T-helper 9 cell (primary cell): ENCODE data around the gene POLR1A.

Source experiments
- DNase-seq: peaks from one replicate; pipeline ENCODE4 v3.0.0-alpha.2; 2020

The POLR1A gene

DNA sequence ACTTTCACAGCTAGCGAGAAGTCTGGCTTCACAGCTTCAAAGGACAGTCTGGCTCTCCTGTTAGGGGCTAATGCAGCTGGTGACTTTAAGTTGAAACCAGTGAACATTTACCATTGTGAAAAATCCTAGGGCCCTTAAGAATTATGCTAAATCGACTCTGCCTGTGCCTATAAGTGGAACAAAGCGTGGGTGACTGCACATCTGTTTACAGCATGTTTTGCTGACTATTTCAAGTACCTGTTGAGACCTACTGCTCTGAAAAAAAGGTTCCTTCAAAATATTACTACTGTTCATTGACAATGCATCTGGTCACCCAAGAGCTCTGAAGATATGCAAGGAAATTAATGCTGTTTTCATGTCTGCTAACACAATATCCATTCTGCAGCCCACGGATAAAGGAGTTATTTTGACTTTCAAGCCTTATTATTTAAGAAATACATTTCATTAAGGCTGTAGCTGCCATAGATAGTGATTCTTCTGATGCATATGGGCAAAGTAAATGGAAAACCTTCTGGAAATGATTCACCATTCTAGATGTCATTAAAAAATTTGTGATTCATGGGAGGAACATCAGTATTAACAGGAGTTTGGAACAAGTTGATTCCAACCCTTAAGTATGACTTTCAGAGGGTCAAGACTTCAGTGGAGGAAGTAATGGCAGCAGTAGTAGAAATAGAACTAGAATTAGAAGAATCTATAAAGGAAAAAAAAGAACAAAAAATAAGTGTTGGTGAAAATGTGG, 48.9 kb downstream of the POLR1A start:
- DNase-seq: no peak

DNA sequence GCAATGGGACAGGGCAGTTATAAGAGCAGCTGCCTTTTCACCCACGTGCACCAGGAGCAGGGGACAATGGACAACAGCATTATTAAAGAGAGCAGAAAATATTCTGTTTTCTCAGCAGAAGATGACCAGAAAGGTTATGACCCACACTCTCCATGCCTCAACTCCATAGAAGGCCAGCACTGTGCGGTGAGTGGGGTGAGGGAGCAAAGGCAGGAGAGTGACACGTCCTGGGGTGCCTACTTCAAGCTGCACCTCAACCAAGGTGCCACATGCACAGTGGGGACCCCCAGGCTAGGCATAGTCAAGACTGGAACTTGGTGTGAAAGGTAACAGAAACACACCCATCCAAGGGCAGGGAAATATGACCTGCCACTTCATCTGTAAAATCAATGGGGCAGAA, 50.4 kb downstream of the POLR1A start:
- no peak for DNase-seq

DNA sequence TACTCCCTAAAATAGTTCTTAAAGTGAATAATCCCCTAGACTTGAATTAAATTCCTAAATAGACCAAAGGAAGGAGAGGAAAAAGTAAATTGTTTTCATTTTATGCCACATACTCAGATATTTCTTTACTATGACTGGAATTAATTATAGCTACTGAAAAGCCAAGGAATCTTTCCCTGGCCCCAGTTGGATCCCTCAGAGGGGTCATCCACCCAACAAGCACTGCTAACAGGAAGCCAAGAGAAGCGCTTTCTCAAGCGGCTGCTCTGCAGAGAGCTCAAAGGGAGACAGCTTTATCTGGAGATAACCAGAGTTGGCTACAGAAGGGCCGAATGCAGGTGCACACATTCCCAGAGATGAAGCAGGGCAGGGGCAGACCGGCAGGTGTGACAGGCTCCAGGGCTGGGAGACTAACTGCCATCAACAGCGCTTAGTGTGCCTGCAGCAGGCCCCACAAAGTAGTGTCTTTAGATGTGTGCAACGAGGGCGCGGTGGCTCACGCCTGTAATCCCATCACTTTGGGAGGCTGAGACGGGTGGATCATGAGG, 51.1 kb downstream of the POLR1A start:
- DNase-seq: no peak

DNA sequence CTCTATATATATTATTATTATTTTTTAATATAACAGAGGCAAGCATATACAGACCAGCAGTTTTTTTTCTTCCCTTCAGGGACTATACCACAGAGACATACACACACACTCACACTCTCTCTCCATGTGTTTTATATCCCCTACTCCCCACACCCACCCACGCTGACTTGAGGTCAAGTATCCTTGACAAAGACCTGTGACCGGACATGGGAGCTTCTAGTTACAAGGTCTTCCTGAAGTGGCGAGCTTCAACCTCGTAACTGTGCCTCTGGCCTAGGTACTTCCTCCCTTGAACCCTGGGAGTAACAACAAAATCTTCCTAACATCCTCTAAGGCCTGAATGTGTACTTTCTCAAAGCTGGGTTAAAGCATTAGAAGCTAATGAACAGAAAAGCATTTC, 52.5 kb downstream of the POLR1A start:
- DNase-seq: no peak

DNA sequence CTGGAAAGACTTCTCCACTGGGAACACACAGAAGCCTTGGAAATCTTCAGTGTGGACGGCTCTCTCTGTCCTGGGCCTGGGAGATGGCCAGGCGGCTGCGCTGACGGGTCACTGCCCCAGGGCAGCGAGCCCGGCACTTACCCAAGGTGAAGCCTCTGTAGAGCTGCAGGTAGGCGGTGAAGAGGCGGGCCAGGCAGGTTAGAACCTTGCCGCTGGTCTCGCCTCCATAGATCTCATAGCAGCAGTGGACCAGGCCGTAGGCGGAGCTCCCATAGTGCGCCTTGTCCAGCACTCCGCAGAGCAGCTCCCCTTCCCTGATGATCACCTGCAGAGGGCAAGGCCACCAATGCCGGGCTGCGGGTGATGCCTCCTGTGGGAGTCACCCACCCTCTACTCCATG, 53.0 kb downstream of the POLR1A start:
- no peak for DNase-seq

DNA sequence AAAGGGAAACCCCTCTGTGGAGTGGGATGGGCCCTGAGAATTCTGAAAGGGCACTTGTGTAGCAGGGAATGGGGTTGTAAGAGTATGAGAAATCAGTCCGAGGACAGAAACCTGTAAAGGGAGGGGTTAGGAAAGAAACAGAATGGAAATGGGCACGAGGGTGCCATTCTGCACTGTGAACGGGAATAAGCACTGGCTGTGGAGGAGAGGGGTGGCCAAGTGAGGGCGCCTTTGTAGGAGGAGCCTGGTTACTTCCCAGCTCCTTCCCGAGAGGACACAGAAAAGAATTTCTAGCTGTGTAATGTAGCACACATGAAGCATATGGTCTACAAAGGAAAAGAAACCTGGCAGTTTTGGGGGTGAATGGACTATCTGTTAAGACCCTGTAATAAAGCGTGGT, 53.4 kb downstream of the POLR1A start:
- no peak for DNase-seq

DNA sequence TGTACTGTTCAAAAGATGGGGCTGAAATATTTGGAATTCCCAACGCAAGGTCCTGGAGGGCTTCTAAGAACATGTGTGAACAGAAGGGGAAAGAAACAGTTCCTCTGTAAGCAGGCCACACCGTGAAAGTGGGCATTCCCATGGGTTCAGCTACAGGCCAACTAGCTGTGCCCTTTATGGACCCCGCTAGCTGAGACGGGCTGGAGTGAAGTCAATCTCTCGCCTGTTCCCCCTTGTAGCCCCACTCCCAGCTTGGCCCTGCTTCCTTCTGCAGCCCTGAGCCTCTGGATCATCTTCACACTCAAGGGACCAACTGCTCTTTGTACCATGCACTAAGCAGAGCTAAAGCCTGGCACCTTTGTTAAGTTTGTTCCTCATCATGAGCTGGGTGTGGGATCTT, 55.4 kb downstream of the POLR1A start:
- no peak for DNase-seq

DNA sequence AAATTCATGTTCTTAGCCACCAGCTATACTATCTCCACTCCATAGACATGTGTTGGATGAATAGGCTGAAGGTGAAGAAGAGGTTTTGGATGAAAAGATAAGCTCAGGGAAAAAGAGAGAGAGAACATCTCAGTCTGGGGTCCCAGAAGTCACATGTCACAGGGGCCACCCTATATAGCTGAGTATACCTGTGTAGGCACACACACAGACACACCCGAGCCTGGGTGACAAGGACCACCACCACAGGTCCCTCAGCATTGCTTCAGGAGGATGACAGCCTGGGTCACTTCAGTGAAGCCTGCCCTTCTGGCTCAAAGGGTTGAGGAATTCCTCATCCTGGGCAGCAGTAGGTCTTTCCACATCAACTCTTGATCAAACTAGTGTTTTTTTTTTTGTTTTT, 56.2 kb downstream of the POLR1A start:
- no peak for DNase-seq

DNA sequence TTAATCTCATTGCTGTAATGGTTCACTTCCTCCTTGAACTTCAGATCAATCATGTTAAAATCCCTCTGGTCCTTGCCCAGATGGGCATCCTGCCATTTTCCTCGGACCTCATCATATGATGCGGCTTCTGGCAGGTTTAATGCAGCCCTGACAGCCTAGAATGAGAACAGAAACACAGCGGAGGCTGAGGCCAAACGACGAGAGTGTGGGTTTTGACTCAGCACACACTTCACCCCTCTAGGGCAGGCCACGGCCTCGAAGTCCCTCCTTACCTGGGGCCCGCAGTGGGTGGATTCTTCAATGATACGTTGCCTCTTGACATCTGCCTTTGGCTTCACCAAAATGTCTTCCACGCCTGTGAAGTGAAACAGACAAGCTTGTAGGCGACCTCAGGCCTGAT, 56.8 kb downstream of the POLR1A start:
- no peak for DNase-seq

DNA sequence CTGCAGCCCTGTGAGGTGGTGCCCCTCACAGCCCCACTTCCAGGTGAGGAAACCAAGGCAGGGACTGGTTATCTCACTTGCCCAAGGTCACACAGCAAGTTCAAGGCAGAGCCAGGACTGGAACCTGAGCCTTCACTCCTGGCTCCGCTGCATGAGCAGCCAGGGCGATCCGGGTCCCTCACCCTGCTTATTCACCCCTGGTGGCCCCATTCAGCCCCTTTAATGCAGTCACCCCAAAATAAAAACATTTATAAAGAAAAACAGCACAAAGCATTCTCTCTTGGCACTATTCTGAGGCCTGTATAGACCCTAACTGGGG, 57.3 kb downstream of the POLR1A start:
- no peak for DNase-seq

DNA sequence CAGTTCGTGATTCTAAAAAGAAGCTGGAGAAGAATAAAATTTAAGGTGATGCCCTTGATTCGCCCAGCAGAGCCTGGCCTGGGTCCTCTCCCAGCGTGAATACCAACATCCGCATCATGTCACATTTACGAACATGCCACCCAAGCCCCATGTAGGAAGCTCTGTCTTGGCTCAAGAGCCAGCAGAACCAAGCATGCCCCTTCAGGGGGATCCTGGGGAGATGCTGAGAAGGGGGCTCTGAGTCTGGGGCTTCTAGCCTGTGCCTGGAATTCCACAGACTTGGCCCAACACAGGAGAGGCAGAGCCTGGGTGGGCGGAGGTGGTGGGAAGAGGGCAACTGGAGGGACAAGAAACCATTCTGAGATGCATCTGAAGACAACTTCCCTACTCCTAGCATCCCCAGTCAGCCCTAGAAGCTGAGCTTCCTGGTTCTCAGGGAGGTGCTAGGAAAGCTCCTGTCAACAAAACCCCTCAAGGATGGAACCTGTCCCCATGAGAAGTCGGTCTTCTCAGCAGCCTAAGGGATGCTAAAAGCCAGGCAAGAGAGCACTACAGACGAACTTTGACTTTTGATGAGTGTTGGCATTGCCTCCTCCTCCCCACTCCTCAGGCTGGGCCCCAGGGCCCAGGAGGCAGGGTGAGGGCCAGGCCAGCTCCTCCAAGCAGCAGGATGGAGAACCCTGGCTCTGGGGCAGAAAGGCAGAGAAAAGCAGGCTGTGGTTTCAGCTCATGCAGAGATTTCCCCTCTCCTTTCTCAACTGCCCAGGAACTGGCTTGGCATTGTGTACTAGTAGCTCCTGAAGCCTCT, 57.9 kb downstream of the POLR1A start:
- no peak for DNase-seq

DNA sequence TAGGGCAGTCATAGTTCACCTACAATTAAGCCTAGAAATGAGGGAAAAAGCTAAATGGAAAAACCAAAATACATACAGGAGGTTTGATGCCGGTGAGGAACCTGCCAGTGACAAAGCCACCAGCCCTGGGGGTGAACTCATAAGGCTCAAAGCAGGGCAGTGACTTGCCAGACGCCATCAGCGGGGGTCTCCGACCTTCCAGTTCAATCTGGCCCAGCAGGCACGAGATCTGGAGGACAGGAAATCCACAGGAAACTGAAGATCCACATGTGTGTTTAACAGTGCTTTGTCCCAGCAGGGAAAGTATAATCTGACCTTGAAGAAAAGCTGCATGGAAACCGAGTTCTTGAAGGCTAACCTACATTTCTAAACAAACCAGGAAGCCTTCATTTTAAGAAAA, 60.1 kb downstream of the POLR1A start:
- DNase-seq: no peak

DNA sequence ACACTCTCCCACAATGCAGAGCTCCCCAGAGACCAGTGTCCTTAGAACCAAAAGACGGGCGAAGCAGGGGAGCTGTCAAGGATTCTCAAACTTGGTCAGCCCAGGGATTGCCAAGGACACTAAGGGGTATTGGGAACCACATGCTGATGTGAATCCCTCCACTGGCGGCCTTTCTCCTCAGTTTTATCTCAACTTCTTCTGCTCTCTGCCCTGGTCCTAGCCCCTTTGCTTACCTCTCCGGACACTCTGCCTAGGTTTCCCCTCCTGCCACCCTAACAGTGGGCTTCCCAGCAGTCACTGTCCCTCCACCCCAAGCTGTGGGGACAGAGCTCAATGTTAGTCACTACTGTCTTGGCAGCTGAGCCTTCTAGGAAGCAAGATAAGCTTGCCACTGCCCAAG, 61.1 kb downstream of the POLR1A start:
- no peak for DNase-seq

DNA sequence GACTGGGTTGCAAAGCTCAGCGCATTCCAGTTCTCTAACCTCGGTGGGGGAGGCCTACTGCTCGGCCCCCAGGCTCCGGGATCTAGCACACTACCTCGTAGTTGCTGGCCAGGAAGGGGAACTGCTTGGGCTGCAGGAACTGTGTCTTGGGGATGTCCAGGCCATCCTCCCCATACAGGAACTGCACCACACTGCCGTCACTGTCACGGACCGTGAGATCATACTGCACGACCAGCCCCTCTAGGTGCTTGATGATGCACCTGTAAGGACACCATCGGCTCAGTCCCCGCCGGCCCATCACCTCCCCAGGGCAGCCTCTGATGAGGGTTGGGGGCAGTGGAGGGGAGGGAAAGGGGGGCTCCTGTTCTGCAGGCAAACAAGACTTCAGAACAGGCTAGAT, 61.6 kb downstream of the POLR1A start:
- no peak for DNase-seq

DNA sequence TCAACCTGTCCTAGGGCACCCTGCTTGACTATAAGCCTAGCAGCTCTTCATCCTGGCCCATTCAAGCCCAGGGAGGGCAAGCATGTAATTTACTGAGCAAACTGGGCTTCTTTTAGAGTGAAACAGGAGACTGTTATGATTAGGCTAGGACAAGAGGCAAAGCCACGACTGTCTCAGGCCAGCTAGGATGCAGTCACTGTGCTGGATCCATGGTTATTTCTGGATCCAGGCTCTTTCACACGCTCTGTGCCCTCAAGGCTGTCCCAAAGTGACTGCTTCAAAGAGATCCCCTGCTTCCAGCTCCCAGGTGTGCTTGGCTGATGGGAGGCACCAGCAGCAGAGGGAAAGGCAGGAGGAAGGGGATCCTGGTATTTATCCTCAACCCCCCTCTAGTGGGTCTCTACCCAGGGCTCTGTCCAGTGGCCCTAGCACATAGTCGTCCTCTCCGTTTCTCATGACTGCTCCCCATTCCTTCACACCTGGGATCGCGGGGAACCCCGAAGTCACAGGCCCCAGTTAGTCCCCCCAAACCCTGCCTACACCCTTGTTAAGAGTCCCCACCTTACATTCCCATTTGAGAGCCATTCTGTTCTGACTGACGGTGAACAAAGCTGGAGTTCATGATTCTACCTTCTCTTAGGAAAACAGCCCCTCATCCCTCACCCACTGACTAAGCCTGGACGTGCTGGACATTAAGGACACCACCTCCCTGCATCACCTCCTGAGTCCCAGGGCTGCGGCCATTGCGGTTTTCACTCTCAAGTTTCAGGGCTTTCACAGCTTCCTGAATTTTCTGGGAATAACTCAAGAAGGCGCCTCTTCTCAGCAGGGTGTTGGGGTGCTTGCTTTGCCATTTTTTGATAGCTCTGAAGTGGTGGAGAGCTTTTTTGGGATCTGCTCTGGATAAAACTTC, 63.2 kb downstream of the POLR1A start:
- DNase-seq: no peak

DNA sequence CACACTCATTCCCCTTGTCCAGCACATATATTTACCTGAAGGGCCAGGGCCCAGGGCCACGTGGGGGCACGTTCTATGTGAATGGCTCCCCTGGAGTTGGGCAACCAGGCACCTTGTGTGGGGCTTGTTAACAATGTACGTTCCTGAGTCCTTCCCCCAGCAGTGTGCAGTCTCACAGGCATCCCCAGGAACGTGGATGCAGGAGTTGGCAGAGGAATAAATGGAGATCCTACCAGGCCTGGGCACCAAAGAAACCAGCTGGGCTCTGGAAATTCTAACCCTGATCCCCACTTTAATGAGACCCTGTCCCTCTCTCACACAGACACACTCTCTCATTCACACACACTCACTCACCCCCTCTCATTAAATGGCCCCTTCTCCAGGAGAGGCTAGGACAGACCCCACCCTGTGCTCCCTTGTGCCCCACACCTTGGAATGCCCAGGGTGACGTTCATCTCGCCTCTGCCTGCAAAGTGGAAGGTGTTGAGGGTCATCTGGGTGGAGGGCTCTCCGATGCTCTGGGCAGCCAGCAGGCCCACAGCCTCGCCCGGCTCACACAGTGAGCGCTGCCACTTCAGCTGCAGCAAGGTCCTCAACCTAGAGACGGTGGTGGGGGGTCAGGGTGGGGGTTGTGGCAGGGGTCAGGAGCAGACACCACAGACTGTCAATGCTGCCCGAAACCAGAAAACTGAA, 65.6 kb downstream of the POLR1A start:
- no peak for DNase-seq

DNA sequence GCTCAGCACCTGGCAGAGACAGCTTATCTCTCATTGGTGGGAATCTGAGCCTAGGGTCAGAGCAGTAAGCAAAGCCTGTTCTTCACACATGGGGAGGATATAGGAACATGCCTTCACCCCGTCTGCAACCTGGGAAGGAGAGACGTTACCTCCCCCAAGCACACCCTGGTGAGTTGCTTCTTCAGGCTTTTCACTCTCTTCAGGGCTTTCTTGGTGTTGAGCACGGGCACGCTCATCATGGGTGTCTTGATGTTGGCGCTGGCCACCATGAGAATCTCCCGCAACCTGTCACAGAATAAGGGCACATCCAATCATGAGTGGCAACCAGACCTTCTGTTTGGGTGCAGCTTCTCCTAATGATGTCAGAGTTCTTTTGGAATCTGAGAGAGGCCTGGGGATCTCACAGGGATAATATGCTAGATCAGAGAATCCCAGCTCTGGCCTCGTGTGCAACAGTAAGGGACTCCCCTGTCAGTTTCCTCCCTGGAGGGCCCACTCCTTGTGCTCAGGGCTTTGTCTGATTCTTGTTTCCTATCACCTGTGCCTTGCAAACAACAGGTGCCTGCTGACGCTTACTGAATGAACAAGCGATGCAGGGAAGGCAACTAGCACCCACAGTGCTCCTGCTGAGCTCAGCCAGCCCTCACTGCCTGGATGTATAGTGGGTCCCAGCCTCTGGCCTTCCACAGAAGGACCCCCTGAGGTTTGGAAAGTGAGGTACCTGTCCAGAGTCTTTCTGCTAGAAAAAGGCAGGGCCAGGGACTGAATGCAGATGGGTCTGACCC, 66.3 kb downstream of the POLR1A start:
- no peak for DNase-seq

DNA sequence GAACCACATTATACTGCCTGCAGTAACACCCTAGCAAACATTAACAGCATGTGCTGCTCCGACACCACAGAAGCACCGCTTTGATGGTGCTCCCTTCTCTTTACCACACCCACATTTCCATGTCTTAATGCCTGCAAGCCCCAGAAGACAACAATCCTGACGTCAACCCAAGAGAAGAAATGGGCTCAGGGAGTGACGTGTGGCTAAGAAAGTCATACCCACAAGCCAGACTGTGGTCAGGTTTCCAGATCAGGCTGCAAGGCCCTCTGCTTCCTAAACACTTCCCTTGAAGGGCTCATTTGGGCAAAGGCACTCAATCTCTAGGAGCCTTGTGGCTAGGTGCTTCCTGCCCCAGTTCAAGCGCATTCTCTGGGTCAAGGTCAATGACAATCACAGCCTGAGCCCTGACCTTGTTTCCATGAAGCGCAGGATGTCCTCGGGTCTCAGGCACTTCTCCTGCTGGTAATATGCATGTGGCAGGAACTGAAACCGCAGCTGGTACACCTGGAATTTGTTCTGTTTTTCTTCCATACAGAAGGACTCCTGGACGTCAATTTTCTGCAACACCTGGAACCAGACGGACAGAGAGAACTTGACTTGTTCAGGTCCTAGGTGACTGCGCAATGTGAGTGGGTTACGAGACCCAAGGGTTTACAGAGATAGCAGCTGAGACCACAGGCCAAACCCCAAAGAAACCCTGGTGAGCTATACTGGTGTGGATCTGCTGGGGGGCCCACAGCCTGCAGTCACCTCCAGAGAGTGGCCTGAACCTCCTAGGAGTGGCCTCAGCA, 67.2 kb downstream of the POLR1A start:
- peak; percentile 72 for DNase-seq

DNA sequence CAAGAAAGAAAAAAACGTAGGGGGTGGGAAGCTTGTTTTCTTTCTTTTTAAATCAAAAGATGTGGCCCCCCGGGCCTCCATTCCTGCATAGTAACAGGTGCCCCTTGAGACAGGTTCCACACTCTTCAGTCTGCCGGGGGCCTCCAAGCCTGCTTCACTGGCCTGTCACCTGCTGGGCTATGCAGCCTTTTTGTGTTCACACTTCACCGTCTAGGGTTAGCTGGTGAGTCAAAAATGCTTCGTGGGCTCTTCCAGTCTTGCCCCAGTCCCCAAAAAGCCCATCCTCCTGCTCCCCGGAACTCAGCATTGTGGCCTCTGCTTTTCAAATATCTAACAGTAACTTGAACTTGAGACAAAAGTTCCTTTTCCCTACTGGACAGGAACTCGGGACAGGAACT, 67.9 kb downstream of the POLR1A start:
- DNase-seq: peak; percentile 21

DNA sequence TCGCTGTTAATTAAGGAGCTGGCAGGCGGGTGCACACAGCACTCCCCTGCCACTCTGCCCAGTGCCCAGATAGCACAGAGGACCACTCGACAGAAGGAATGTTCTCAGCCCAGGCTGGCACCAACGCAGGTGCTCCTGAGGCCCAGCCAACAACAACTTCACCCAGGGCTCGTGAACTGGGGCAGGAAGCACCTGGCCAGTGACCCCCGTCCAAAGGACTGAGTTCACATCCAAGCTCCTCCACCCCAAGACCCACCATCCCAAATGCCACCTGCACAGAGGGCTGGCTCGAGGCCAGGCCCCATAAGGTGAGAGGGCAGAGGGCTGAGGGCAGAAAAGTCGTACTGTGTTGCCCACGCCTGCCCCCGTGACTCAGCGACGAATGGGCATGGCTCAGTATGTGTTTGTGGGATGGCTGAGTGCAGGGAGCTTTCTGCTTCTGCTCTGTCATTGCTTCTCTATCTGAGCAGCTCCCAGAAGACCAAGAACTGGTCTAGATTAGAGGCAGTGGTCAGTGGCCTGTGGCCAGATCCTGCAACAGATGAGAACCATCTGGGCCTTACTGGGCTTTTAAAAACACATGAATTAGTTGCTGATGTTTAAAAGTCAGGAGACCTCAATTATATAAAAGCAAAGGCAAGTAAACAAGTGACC, 68.4 kb downstream of the POLR1A start:
- DNase-seq: peak; percentile 21
